ENCODE results near the gene TNNT3.

- TF ChIP-seq CTCF (IDR thresholded peaks at IDR 0.05; ENCODE audit: insufficient read depth, low read length, poor library complexity, severe bottlenecking) (no peak), EZH2phosphoT487 (conservative IDR thresholded peaks at IDR 0.05; ENCODE audit: low read length) (no peak)
Observed at GRCh38 chr11:1937616-1938342, 18.3 kb downstream of the TNNT3 start.

All from SU-DHL-6 (cell line).